ENCODE data around the gene ADNP. TPM values are rescaled to one million over a fixed set of nuclear protein-coding genes. Genes with fewer than 3 reads are reported as not detected.

The ADNP gene
- total and polyA plus RNA-seq, 10 of the 15 experiments (the other 5 are each of a cell fraction or from before 2014, with no cell fraction given): 23.0 to 74.4 (median 34.9) TPM

DNA sequence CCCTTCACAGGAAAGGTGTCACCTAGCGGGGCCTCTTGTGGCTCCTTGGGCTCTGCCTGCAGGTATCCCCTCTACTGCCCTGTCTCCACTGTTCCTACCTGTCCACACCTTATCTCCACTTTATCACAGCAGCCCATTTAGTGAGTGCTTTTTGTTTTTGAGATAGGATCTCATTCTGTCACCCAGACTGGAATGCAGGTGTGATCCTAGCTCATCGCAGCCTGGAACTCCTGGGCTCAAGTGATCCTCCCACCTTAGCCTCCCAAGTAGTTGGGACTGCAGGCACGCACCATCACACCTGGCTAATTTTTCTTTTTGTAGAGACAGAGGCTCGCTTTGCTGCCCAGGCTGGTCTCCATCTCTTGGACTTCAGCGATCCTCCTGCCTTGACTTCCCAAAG lies 88.4 kb downstream of the ADNP start:
- no peaks in the 10 kb centered on the region for H3K9me3 ChIP-seq (replicated peaks; ENCODE audit: control insufficient read depth, insufficient read depth, low read length)
- peaks cover 44% of the 10 kb centered on the region for H3K4me1 ChIP-seq (ENCODE audit: control insufficient read depth, insufficient read depth, low read length)
- no peak overlapping the region for H3K9ac ChIP-seq (ENCODE audit: control insufficient read depth, insufficient read depth, low read length)
- ATAC-seq (no peak), FAIRE-seq (no peak), DNase-seq (ENCODE audit: low read depth, low spot score) (no peak)
- in situ Hi-C loops (cut with MboI): no loop called here
- H3K27me3 ChIP-seq (replicated peaks in 1 of 2; ENCODE audit: control insufficient read depth in 2 of 2, insufficient read depth in 2 of 2, low read length in 1 of 2): no peaks in the 10 kb centered on the region
- H3K79me2 ChIP-seq (ENCODE audit: control insufficient read depth, insufficient read depth, low read length): no peaks in the 10 kb centered on the region; the same call in none of the 2 replicates
- no peak overlapping the region for H2AFZ ChIP-seq (ENCODE audit: control insufficient read depth, low read depth, low read length)
- no TSS peak for BruUV-seq (replicated peaks)
- POLR2A ChIA-PET: no interaction called here
- SMC1A ChIA-PET (ENCODE audit: uncharacterized antibody, unreplicated experiment): interaction anchor here (1.9 kb wide), 1 partner anchor 21 kb away, joined by 7 read pairs; no protein-coding TSS in a partner anchor
- 97% methylated on average over 5 of the region's 5 CpGs for WGBS (ENCODE audit: insufficient coverage, insufficient replicate concordance, low lambda C conversion rate, missing lambda C conversion rate)
- H3K36me3 ChIP-seq (ENCODE audit: control insufficient read depth in 2 of 2, insufficient read depth in 2 of 2, low read length in 1 of 2): peaks cover 7 to 12% of the 10 kb centered on the region in 2 experiments
- no peak overlapping the region for H3K4me2 ChIP-seq (ENCODE audit: control insufficient read depth, insufficient read depth)
- H3K27ac ChIP-seq (ENCODE audit: control insufficient read depth, insufficient read depth): peak overlapping the region; percentile 96; the same call in 1 of the 2 replicates
- TF ChIP-seq NRF1 (conservative IDR thresholded peaks at IDR 0.05; ENCODE audit: low read depth, low read length) (no peak), E2F8 (IDR thresholded peaks at IDR 0.05; ENCODE audit: low read depth, partially characterized antibody) (no peak), ZZZ3 (IDR thresholded peaks at IDR 0.05; ENCODE audit: control insufficient read depth, insufficient read length, low read depth) (no peak), MTA3 (IDR thresholded peaks at IDR 0.05; ENCODE audit: borderline replicate concordance, low read length) (no peak), MTA2 (IDR thresholded peaks at IDR 0.05; ENCODE audit: low read depth) (no peak), ZBTB33 (IDR thresholded peaks at IDR 0.05) (no peak), ZNF622 (IDR thresholded peaks at IDR 0.05) (no peak), NR2C1 (IDR thresholded peaks at IDR 0.05) (no peak), SUZ12 (IDR thresholded peaks at IDR 0.05; ENCODE audit: unreplicated experiment) (no peak), ZNF217 (IDR thresholded peaks at IDR 0.05) (no peak), RUNX3 (IDR thresholded peaks at IDR 0.05; ENCODE audit: low read length) (no peak)
- CTCF ChIA-PET: no interaction called here
- intact Hi-C loops (cut with micrococcal nuclease; ENCODE audit: unreplicated experiment): no loop called here
- H4K20me1 ChIP-seq (ENCODE audit: control insufficient read depth, insufficient read depth): no peaks in the 10 kb centered on the region
- RAD21 ChIA-PET (ENCODE audit: unreplicated experiment): interaction anchor here (1.6 to 2.2 kb wide), 2 partner anchors 21 to 43 kb away, joined by 3 to 10 read pairs; no protein-coding TSS in a partner anchor
- H3K4me3 ChIP-seq: no peak overlapping the region

Small RNA genes within 50 kb of the gene (small RNA-seq; reads per million reads assigned to genes)
- gene TMSB4XP6: not detected

Other genes starting within 250 kb of the ADNP start
- gene RIPOR3, start 239.9 kb downstream of the ADNP start, total RNA-seq (2014; rRNA removed): not detected in 2 replicates
- gene RIPOR3, start 239.9 kb downstream of the ADNP start, total RNA-seq (2014; rRNA removed; fragmentation: Illumina TruSeq; extraction: Trizol): not detected in 2 replicates
- gene RIPOR3, start 239.9 kb downstream of the ADNP start, total RNA-seq (2021): 0.05 TPM in 1 of 2 replicates, not detected in the other
- not detected in 2 replicates for gene RIPOR3, start 239.9 kb downstream of the ADNP start, polyA plus RNA-seq (2011; rRNA removed)
- gene RIPOR3, start 239.9 kb downstream of the ADNP start, polyA plus RNA-seq (2014; fragmentation: Illumina TruSeq; extraction: Trizol): 0.07 TPM in 1 of 2 replicates, not detected in the other
- not detected for gene RIPOR3, start 239.9 kb downstream of the ADNP start, polyA plus RNA-seq (2014; fragmentation: Nextera tagmentation; extraction: Ambion mirVana)
- gene RIPOR3, start 239.9 kb downstream of the ADNP start, polyA plus RNA-seq (2014; rRNA removed): 0.04 TPM in 1 of 2 replicates, not detected in the other
- gene RIPOR3, start 239.9 kb downstream of the ADNP start, polyA plus RNA-seq (2016; fragmentation: Nextera tagmentation; extraction: Ambion mirVana): under 1 TPM; 0.17 to 0.55 TPM
- gene PARD6B, start 199.9 kb downstream of the ADNP start, total RNA-seq (2014; rRNA removed): 2.1 and 2.6 TPM in 2 replicates
- gene PARD6B, start 199.9 kb downstream of the ADNP start, total RNA-seq (2014; rRNA removed; fragmentation: Illumina TruSeq; extraction: Trizol): 3.0 and 3.1 TPM in 2 replicates
- gene PARD6B, start 199.9 kb downstream of the ADNP start, total RNA-seq (2021): 4.3 and 4.7 TPM in 2 replicates
- gene PARD6B, start 199.9 kb downstream of the ADNP start, polyA plus RNA-seq (2011; rRNA removed): 1.3 and 2.6 TPM in 2 replicates
- gene PARD6B, start 199.9 kb downstream of the ADNP start, polyA plus RNA-seq (2014; fragmentation: Illumina TruSeq; extraction: Trizol): 0.65 and 1.1 TPM in 2 replicates
- gene PARD6B, start 199.9 kb downstream of the ADNP start, polyA plus RNA-seq (2014; fragmentation: Nextera tagmentation; extraction: Ambion mirVana): 1 to 10 TPM in 1 of 2 experiments, under 1 TPM in 1; 0.57 to 1.9 TPM
- 0.85 and 0.86 TPM in 2 replicates for gene PARD6B, start 199.9 kb downstream of the ADNP start, polyA plus RNA-seq (2014; rRNA removed)
- gene PARD6B, start 199.9 kb downstream of the ADNP start, polyA plus RNA-seq (2016; fragmentation: Nextera tagmentation; extraction: Ambion mirVana): 1 to 10 TPM; 2.5 to 3.0 TPM
- 196 and 212 TPM in 2 replicates for gene BCAS4, start 136.4 kb downstream of the ADNP start, total RNA-seq (2014; rRNA removed)
- 30.7 and 40.4 TPM in 2 replicates for gene BCAS4, start 136.4 kb downstream of the ADNP start, total RNA-seq (2014; rRNA removed; fragmentation: Illumina TruSeq; extraction: Trizol)
- gene BCAS4, start 136.4 kb downstream of the ADNP start, total RNA-seq (2021): 84.3 and 90.1 TPM in 2 replicates
- gene BCAS4, start 136.4 kb downstream of the ADNP start, polyA plus RNA-seq (2011; rRNA removed): 21.8 and 31.5 TPM in 2 replicates
- gene BCAS4, start 136.4 kb downstream of the ADNP start, polyA plus RNA-seq (2014; fragmentation: Illumina TruSeq; extraction: Trizol): 19.5 and 30.1 TPM in 2 replicates
- 10 to 100 TPM; 14.8 to 34.2 TPM for gene BCAS4, start 136.4 kb downstream of the ADNP start, polyA plus RNA-seq (2014; fragmentation: Nextera tagmentation; extraction: Ambion mirVana)
- gene BCAS4, start 136.4 kb downstream of the ADNP start, polyA plus RNA-seq (2014; rRNA removed): 214 and 266 TPM in 2 replicates
- 100 to 1,000 TPM; 127 to 132 TPM for gene BCAS4, start 136.4 kb downstream of the ADNP start, polyA plus RNA-seq (2016; fragmentation: Nextera tagmentation; extraction: Ambion mirVana)
- gene DPM1, start 27.1 kb upstream of the ADNP start, total RNA-seq (2014; rRNA removed): 66.0 and 76.1 TPM in 2 replicates
- gene DPM1, start 27.1 kb upstream of the ADNP start, total RNA-seq (2014; rRNA removed; fragmentation: Illumina TruSeq; extraction: Trizol): 105 and 107 TPM in 2 replicates
- gene DPM1, start 27.1 kb upstream of the ADNP start, total RNA-seq (2021): 50.8 and 53.3 TPM in 2 replicates
- 72.3 and 127 TPM in 2 replicates for gene DPM1, start 27.1 kb upstream of the ADNP start, polyA plus RNA-seq (2011; rRNA removed)
- gene DPM1, start 27.1 kb upstream of the ADNP start, polyA plus RNA-seq (2014; fragmentation: Illumina TruSeq; extraction: Trizol): 112 and 187 TPM in 2 replicates
- gene DPM1, start 27.1 kb upstream of the ADNP start, polyA plus RNA-seq (2014; fragmentation: Nextera tagmentation; extraction: Ambion mirVana): 100 to 1,000 TPM; 138 to 145 TPM
- gene DPM1, start 27.1 kb upstream of the ADNP start, polyA plus RNA-seq (2014; rRNA removed): 85.6 and 98.5 TPM in 2 replicates
- 100 to 1,000 TPM; 159 to 167 TPM for gene DPM1, start 27.1 kb upstream of the ADNP start, polyA plus RNA-seq (2016; fragmentation: Nextera tagmentation; extraction: Ambion mirVana)
- gene MOCS3, start 27.4 kb upstream of the ADNP start, total RNA-seq (2014; rRNA removed): 5.7 and 5.9 TPM in 2 replicates
- 3.0 and 3.3 TPM in 2 replicates for gene MOCS3, start 27.4 kb upstream of the ADNP start, total RNA-seq (2014; rRNA removed; fragmentation: Illumina TruSeq; extraction: Trizol)
- gene MOCS3, start 27.4 kb upstream of the ADNP start, total RNA-seq (2021): 4.7 and 5.2 TPM in 2 replicates
- 2.0 and 2.2 TPM in 2 replicates for gene MOCS3, start 27.4 kb upstream of the ADNP start, polyA plus RNA-seq (2011; rRNA removed)
- gene MOCS3, start 27.4 kb upstream of the ADNP start, polyA plus RNA-seq (2014; fragmentation: Illumina TruSeq; extraction: Trizol): 2.4 and 2.8 TPM in 2 replicates
- under 1 TPM; 0.87 to 0.99 TPM for gene MOCS3, start 27.4 kb upstream of the ADNP start, polyA plus RNA-seq (2014; fragmentation: Nextera tagmentation; extraction: Ambion mirVana)
- gene MOCS3, start 27.4 kb upstream of the ADNP start, polyA plus RNA-seq (2014; rRNA removed): 3.6 and 4.6 TPM in 2 replicates
- gene MOCS3, start 27.4 kb upstream of the ADNP start, polyA plus RNA-seq (2016; fragmentation: Nextera tagmentation; extraction: Ambion mirVana): 1 to 10 TPM; 4.0 to 4.6 TPM
- gene KCNG1, start 91.7 kb upstream of the ADNP start, total RNA-seq (2014; rRNA removed): not detected in 2 replicates
- not detected in 2 replicates for gene KCNG1, start 91.7 kb upstream of the ADNP start, total RNA-seq (2014; rRNA removed; fragmentation: Illumina TruSeq; extraction: Trizol)
- not detected in 2 replicates for gene KCNG1, start 91.7 kb upstream of the ADNP start, total RNA-seq (2021)
- not detected in 2 replicates for gene KCNG1, start 91.7 kb upstream of the ADNP start, polyA plus RNA-seq (2011; rRNA removed)
- not detected in 2 replicates for gene KCNG1, start 91.7 kb upstream of the ADNP start, polyA plus RNA-seq (2014; fragmentation: Illumina TruSeq; extraction: Trizol)
- gene KCNG1, start 91.7 kb upstream of the ADNP start, polyA plus RNA-seq (2014; fragmentation: Nextera tagmentation; extraction: Ambion mirVana): not detected
- not detected in 2 replicates for gene KCNG1, start 91.7 kb upstream of the ADNP start, polyA plus RNA-seq (2014; rRNA removed)
- gene KCNG1, start 91.7 kb upstream of the ADNP start, polyA plus RNA-seq (2016; fragmentation: Nextera tagmentation; extraction: Ambion mirVana): not detected

Measured in GM12878 (cell line).